ENCODE data around the gene FTL. TPM values are rescaled to one million over a fixed set of nuclear protein-coding genes. Genes with fewer than 3 reads are reported as not detected.

FTL gene
- total RNA-seq, 4 donors from 2014 or later: 883 to 1,582 (median 1,278) TPM

GRCh38 chr19:48967346-48968178 lies 2.5 kb downstream of the FTL start:
- peak overlapping the region; percentile 69 for H3K4me3 ChIP-seq
- DNase-seq (ENCODE audit: low spot score in 2 of 2): no peak
- H3K27me3 ChIP-seq: no peaks in the 10 kb centered on the region
- H3K4me1 ChIP-seq: peaks cover 55% of the 10 kb centered on the region
- TF ChIP-seq, protein P1, sequence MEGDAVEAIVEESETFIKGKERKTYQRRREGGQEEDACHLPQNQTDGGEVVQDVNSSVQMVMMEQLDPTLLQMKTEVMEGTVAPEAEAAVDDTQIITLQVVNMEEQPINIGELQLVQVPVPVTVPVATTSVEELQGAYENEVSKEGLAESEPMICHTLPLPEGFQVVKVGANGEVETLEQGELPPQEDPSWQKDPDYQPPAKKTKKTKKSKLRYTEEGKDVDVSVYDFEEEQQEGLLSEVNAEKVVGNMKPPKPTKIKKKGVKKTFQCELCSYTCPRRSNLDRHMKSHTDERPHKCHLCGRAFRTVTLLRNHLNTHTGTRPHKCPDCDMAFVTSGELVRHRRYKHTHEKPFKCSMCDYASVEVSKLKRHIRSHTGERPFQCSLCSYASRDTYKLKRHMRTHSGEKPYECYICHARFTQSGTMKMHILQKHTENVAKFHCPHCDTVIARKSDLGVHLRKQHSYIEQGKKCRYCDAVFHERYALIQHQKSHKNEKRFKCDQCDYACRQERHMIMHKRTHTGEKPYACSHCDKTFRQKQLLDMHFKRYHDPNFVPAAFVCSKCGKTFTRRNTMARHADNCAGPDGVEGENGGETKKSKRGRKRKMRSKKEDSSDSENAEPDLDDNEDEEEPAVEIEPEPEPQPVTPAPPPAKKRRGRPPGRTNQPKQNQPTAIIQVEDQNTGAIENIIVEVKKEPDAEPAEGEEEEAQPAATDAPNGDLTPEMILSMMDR (IDR thresholded peaks at IDR 0.05): no peak
- peak in 1 of 3 donors; percentile 40 for TF ChIP-seq POLR2AphosphoS5 (IDR thresholded peaks at IDR 0.05)
- TF ChIP-seq EP300 (IDR thresholded peaks at IDR 0.05): no peak
- no peak for TF ChIP-seq POLR2A (IDR thresholded peaks at IDR 0.05)
- 80% methylated on average over 14 of the region's 14 CpGs for WGBS
- H3K27ac ChIP-seq: peak overlapping the region; percentile 22
- H3K9me3 ChIP-seq: no peaks in the 10 kb centered on the region
- peaks cover 47% of the 10 kb centered on the region for H3K36me3 ChIP-seq

- H3K27me3 ChIP-seq: no peaks in the 10 kb centered on the region
- H3K4me1 ChIP-seq: peaks cover 48% of the 10 kb centered on the region
- DNase-seq (ENCODE audit: low spot score in 2 of 2): no peak
- 53% methylated on average over 4 of the region's 4 CpGs for WGBS
- TF ChIP-seq POLR2A (IDR thresholded peaks at IDR 0.05) (no peak), POLR2AphosphoS5 (IDR thresholded peaks at IDR 0.05) (no peak), EP300 (IDR thresholded peaks at IDR 0.05) (no peak)
- TF ChIP-seq, protein P1 (IDR thresholded peaks at IDR 0.05): no peak
- H3K4me3 ChIP-seq: no peak overlapping the region
- H3K9me3 ChIP-seq: no peaks in the 10 kb centered on the region
- H3K36me3 ChIP-seq: peaks cover 52% of the 10 kb centered on the region
- peak overlapping the region; percentile 33 for H3K27ac ChIP-seq
Measured at GRCh38 chr19:48968179-48968661, 3.1 kb downstream of the FTL start.

GRCh38 chr19:48968813-48969218 lies 3.7 kb downstream of the FTL start:
- no peak for DNase-seq (ENCODE audit: low spot score in 2 of 2)
- Histone ChIP-seq H3K9me3 (no peaks in the 10 kb centered on the region), H3K4me3 (no peak overlapping the region), H3K36me3 (peaks cover 56% of the 10 kb centered on the region), H3K4me1 (peaks cover 42% of the 10 kb centered on the region), H3K27ac (peak overlapping the region; percentile 33), H3K27me3 (no peaks in the 10 kb centered on the region)
- TF ChIP-seq EP300 (IDR thresholded peaks at IDR 0.05) (no peak), POLR2AphosphoS5 (IDR thresholded peaks at IDR 0.05) (no peak), POLR2A (IDR thresholded peaks at IDR 0.05) (no peak)
- TF ChIP-seq, protein P1 (IDR thresholded peaks at IDR 0.05): no peak
- WGBS: 54% methylated on average over 10 of the region's 15 CpGs

DNA sequence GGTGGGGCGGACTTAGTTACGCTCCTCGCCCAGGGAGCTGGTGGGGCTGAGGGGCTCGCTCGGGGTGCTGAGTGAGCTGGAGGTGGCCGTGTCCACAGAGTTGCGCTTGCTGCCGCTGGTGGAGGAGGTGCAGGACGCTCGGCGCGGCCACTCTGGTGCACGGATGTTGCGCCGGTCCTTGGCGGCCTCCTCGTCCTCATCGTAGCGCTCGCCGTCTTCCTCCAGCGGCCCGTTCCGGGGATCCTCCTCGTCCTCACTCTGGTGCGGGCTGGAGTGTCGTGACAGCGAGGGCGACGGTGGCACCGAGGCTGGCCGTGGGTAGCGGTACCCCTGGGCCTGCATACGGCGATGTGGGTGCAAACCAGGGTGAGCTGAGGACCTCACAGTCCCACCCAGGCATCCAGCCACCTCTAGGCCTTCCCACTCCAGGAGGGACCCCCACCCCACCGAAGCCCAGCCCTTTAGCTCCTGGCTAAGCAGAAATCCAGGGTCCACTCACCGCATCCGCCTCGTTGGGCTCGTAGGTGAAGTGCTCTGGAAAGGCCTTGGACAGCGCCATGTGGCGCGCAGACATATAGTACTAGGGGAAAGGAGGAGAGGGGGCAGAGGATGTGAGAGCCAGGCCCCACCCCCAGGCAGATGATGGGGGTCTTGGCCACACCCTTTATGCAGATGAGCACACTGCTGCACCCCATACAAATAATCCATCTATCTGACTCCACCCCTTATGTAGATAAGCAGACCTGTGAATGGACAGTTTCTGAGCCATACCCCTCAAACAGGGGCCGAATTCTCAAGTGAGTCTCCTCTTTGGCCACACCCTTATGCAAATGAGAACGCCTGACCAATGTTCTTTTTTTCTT lies 4.4 kb downstream of the FTL start:
- no peak for DNase-seq (ENCODE audit: low spot score in 2 of 2)
- WGBS: 94% methylated on average over 45 of the region's 45 CpGs
- no peaks in the 10 kb centered on the region for H3K9me3 ChIP-seq
- TF ChIP-seq POLR2AphosphoS5 (IDR thresholded peaks at IDR 0.05): no peak
- TF ChIP-seq POLR2A (IDR thresholded peaks at IDR 0.05): no peak
- no peak for TF ChIP-seq EP300 (IDR thresholded peaks at IDR 0.05)
- TF ChIP-seq, protein P1 (IDR thresholded peaks at IDR 0.05): no peak
- no peak overlapping the region for H3K27ac ChIP-seq
- H3K4me3 ChIP-seq: no peak overlapping the region
- H3K36me3 ChIP-seq: peaks cover 63% of the 10 kb centered on the region
- H3K27me3 ChIP-seq: no peaks in the 10 kb centered on the region
- H3K4me1 ChIP-seq: peaks cover 35% of the 10 kb centered on the region
